Nephron (organoid): ENCODE data around the gene DNAAF3.

Experiments used
- H3K27ac Mint-ChIP-seq, 3 experiments: 2 replicates each; pipeline ENCODE4 v1.8.0; 2020; ENCODE audit warnings: mixed read lengths in 3 of 3, mild to moderate bottlenecking in 2 of 3, moderate library complexity in 1 of 3
- H3K27me3 Mint-ChIP-seq: 2 replicates; pipeline ENCODE4 v1.8.0; 2021; ENCODE audit warnings: low read depth, mild to moderate bottlenecking, moderate library complexity, mixed read lengths
- H3K36me3 Mint-ChIP-seq: 2 replicates; pipeline ENCODE4 v1.8.0; 2020; ENCODE audit warnings: low read depth, mixed read lengths
- H3K4me1 Mint-ChIP-seq: 2 replicates; pipeline ENCODE4 v1.8.0; 2020; ENCODE audit warnings: mixed read lengths
- H3K4me3 Mint-ChIP-seq, 3 experiments: 2 replicates each; pipeline ENCODE4 v1.8.0; 2020; ENCODE audit warnings: mild to moderate bottlenecking in 3 of 3, mixed read lengths in 3 of 3, moderate library complexity in 2 of 3
- H3K9me3 Mint-ChIP-seq: 2 replicates; pipeline ENCODE4 v1.8.0; 2020; ENCODE audit warnings: mixed read lengths
- TF ChIP-seq, protein P1 (sequence below), 3 experiments: fragments of 200-600 bp; sonication (generic); IDR thresholded peaks; one replicate each; pipeline ENCODE4 v1.5.0; 2021; ENCODE audit warnings: antibody characterized with exemption in 3 of 3; ENCODE audit not compliant: unreplicated experiment in 3 of 3

Gene DNAAF3

DNA sequence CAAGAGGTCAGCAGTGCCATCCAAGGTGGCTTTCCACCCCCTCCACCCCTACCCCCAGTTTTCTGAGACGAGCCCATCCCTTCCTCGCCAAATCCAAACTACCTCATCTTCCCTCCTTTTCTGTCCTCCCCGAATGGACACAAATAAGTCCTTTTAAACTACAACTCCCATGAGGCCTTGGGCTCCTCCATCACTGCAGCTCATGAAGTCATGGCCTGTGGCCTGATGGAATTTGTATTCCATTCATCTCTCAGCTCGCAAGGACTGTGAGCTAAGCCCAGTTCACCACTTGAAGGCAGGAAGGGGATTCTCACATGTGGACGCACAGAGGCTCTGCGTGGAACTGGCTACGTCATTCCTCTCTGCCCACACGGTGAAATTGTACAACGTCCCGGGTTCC is 30.4 kb upstream of the DNAAF3 start:
- H3K4me1 Mint-ChIP-seq: no peaks in the 10 kb centered on the region

DNA sequence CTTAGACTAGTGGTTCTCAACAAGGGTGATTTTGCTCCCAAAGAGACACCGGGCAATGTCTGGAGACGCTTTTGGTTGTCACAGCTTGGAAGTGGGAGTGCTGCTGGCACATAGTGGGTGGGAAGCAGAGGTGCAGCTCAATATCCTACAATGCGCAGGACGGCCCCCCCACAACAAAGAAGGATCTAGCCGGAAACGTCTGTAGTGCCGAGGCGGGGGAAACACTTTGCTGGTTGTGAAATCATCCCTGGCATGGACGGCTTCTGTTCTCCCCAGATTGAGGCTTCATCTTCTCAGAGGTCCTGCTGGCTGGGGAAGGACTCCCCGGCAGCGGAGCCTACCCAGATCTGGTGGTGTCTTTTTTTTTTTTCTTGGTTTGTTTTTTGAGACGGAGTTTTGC is 27.1 kb upstream of the DNAAF3 start:
- peaks cover 40% of the 10 kb centered on the region for H3K27me3 Mint-ChIP-seq
- H3K27ac Mint-ChIP-seq: no peak overlapping the region
- no peaks in the 10 kb centered on the region for H3K36me3 Mint-ChIP-seq
- no peaks in the 10 kb centered on the region for H3K9me3 Mint-ChIP-seq
- no peaks in the 10 kb centered on the region for H3K4me1 Mint-ChIP-seq
- TF ChIP-seq, protein P1, sequence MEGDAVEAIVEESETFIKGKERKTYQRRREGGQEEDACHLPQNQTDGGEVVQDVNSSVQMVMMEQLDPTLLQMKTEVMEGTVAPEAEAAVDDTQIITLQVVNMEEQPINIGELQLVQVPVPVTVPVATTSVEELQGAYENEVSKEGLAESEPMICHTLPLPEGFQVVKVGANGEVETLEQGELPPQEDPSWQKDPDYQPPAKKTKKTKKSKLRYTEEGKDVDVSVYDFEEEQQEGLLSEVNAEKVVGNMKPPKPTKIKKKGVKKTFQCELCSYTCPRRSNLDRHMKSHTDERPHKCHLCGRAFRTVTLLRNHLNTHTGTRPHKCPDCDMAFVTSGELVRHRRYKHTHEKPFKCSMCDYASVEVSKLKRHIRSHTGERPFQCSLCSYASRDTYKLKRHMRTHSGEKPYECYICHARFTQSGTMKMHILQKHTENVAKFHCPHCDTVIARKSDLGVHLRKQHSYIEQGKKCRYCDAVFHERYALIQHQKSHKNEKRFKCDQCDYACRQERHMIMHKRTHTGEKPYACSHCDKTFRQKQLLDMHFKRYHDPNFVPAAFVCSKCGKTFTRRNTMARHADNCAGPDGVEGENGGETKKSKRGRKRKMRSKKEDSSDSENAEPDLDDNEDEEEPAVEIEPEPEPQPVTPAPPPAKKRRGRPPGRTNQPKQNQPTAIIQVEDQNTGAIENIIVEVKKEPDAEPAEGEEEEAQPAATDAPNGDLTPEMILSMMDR (IDR thresholded peaks at IDR 0.05; ENCODE audit: unreplicated experiment in 3 of 3): no peak
- H3K4me3 Mint-ChIP-seq: no peak overlapping the region

More for the DNA sequence above, 30.4 kb upstream of the DNAAF3 start:
- TF ChIP-seq, protein P1 (IDR thresholded peaks at IDR 0.05; ENCODE audit: unreplicated experiment in 3 of 3): no peak
- Mint-ChIP-seq H3K4me3 (no peak overlapping the region), H3K27ac (no peak overlapping the region), H3K36me3 (no peaks in the 10 kb centered on the region), H3K9me3 (no peaks in the 10 kb centered on the region), H3K27me3 (peaks cover 28% of the 10 kb centered on the region)

DNA sequence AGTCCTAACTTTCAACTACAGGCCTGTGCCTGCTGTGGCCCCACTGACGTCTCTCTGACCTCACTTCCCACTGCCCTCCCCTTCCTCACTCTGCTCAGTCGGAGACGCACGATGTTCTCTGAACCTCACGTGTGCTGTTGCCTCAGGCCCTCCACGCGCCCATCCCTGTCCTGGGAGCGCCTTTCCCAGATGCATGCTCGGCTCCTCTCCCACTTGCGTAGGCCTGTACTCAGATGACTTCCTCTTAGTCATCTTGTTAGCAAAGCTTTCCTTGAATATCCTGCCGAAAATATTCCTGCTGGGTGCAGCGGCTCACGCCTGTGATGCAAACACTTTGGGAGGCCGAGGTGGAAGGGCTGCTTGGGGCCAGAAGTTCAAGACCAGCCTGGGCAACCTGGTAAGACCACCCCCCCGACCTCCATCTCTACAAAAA is 23.0 kb upstream of the DNAAF3 start:
- Mint-ChIP-seq H3K9me3 (no peaks in the 10 kb centered on the region), H3K4me3 (no peak overlapping the region), H3K4me1 (no peaks in the 10 kb centered on the region), H3K36me3 (no peaks in the 10 kb centered on the region), H3K27me3 (peaks cover 55% of the 10 kb centered on the region), H3K27ac (no peak overlapping the region)
- TF ChIP-seq, protein P1 (IDR thresholded peaks at IDR 0.05; ENCODE audit: unreplicated experiment in 3 of 3): no peak

DNA sequence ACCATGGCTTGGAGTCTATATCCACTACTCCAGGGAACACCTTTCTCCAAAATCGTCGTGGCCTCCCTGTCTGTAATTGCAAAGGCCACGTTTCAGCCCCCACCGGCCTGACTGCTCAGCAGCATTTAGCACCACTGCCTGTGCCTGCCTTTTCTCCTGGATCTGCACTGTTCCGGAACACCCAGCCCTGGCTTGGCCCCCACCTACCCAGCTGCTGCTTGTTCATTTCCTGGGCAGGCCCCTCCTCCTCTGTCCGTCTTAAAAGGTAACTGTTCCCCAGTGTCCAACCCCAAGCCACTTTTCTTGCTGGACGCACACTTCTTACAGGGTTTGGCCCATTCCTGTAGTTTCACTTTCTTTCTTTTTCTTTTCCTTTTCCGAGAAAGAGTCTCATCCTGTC is 22.2 kb upstream of the DNAAF3 start:
- Mint-ChIP-seq H3K9me3 (no peaks in the 10 kb centered on the region), H3K36me3 (no peaks in the 10 kb centered on the region), H3K4me1 (no peaks in the 10 kb centered on the region), H3K27ac (no peak overlapping the region), H3K27me3 (peaks cover 57% of the 10 kb centered on the region), H3K4me3 (no peak overlapping the region)
- TF ChIP-seq, protein P1 (IDR thresholded peaks at IDR 0.05; ENCODE audit: unreplicated experiment in 3 of 3): no peak

DNA sequence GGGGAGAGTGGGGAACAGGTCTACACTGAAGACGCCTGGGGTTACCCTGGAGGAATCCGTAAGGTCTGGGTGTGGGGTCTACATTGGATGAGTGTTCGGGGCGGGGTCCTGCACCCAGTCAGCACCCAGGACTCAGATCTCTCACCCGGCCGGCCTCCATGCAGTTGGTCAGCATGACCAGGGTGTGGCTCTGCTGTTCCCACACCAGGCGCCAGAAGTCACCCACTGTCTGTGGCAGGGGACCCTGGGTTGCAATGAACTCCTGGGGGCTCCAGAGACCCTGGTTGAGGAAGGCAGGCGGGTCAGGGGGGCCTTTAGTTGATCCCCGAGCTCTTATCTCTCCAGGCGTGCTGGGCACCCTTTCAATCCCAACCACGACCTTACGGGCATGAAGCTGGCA is 19.7 kb upstream of the DNAAF3 start:
- Mint-ChIP-seq H3K9me3 (no peaks in the 10 kb centered on the region), H3K36me3 (no peaks in the 10 kb centered on the region), H3K27ac (no peak overlapping the region), H3K4me3 (no peak overlapping the region), H3K27me3 (peaks cover 62% of the 10 kb centered on the region), H3K4me1 (no peaks in the 10 kb centered on the region)
- TF ChIP-seq, protein P1 (IDR thresholded peaks at IDR 0.05; ENCODE audit: unreplicated experiment in 3 of 3): no peak

DNA sequence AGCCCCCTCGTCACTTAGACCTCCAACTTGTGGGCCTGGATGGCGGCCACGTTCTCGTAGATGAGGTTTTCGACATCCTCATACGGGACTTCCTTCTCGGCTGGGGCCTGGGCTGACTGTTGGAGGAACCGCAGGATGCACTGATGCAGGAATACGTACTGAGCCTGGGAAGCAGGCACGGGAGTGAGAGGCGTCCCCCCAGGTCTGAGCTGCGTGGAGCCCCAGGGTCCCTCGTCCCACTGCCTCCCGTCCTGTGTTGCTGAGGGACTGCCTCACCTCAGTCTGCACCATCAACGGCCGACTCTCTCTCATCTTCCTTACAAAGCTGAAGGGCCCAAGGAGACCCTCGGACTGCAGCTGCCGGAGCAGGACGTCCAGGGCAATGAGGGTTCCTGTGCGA is 15.3 kb upstream of the DNAAF3 start:
- H3K4me3 Mint-ChIP-seq: no peak overlapping the region
- H3K4me1 Mint-ChIP-seq: no peaks in the 10 kb centered on the region
- H3K36me3 Mint-ChIP-seq: no peaks in the 10 kb centered on the region
- H3K9me3 Mint-ChIP-seq: peaks cover 2% of the 10 kb centered on the region
- TF ChIP-seq, protein P1 (IDR thresholded peaks at IDR 0.05; ENCODE audit: unreplicated experiment in 3 of 3): no peak
- H3K27ac Mint-ChIP-seq: no peak overlapping the region
- H3K27me3 Mint-ChIP-seq: peaks cover 90% of the 10 kb centered on the region
